NAMALWA (cell line): Measurements from ENCODE around the gene C12orf60.
A peak's percentile ranks its signal among the peaks of the same experiment; 100 is the strongest.

Experiments
- DNase-seq: peaks from one replicate; pipeline ENCODE4 v3.0.0-alpha.2; 2015; ENCODE audit warnings: low spot score

The C12orf60 gene

GRCh38 chr12:14776236-14776961 is 27.1 kb upstream of the C12orf60 start:
- DNase-seq = peak; percentile 47

GRCh38 chr12:14777271-14777670 is 26.2 kb upstream of the C12orf60 start:
- no peak for DNase-seq

GRCh38 chr12:14779834-14780233 is 23.6 kb upstream of the C12orf60 start:
- no peak for DNase-seq

- DNase-seq = no peak
Observed at GRCh38 chr12:14780859-14781258, 22.6 kb upstream of the C12orf60 start.

- DNase-seq = no peak
Observed at GRCh38 chr12:14781563-14781962, 21.9 kb upstream of the C12orf60 start.

GRCh38 chr12:14782756-14783155 is 20.7 kb upstream of the C12orf60 start:
- no peak for DNase-seq

- no peak for DNase-seq
Observed at GRCh38 chr12:14784471-14784870, 19.0 kb upstream of the C12orf60 start.

GRCh38 chr12:14785568-14785967 is 17.9 kb upstream of the C12orf60 start:
- DNase-seq = no peak

- no peak for DNase-seq
Observed at GRCh38 chr12:14795028-14795448, 8.4 kb upstream of the C12orf60 start.

- DNase-seq = peak; percentile 43
Observed at GRCh38 chr12:14802247-14802646, 1.2 kb upstream of the C12orf60 start.

GRCh38 chr12:14802721-14803010 is 804 bp upstream of the C12orf60 start:
- DNase-seq = no peak

- DNase-seq = no peak
Observed at GRCh38 chr12:14803830-14804160, 325 bp downstream of the C12orf60 start.

GRCh38 chr12:14810167-14810952 is 6.9 kb downstream of the C12orf60 start:
- DNase-seq = no peak

- peak; percentile 22 for DNase-seq
Observed at GRCh38 chr12:14810953-14811483, 7.5 kb downstream of the C12orf60 start.

GRCh38 chr12:14811486-14811885 is 8.0 kb downstream of the C12orf60 start:
- DNase-seq = no peak

- DNase-seq = no peak
Observed at GRCh38 chr12:14814014-14814413, 10.5 kb downstream of the C12orf60 start, which contains the start of gene SMCO3. SMCO3 (minus strand) TSS chr12:14814182; CDS start chr12:14806680, 7,502 bp downstream.

- DNase-seq = no peak
Observed at GRCh38 chr12:14824012-14824634, 20.7 kb downstream of the C12orf60 start.

- no peak for DNase-seq
Observed at GRCh38 chr12:14825256-14825655, 21.8 kb downstream of the C12orf60 start.

GRCh38 chr12:14826491-14826890 is 23.0 kb downstream of the C12orf60 start:
- DNase-seq = no peak

GRCh38 chr12:14827043-14827442 is 23.6 kb downstream of the C12orf60 start:
- DNase-seq = no peak

GRCh38 chr12:14828892-14829291 is 25.4 kb downstream of the C12orf60 start:
- peak; percentile 40 for DNase-seq

GRCh38 chr12:14833336-14833735 is 29.9 kb downstream of the C12orf60 start:
- no peak for DNase-seq

- no peak for DNase-seq
Observed at GRCh38 chr12:14833952-14834351, 30.5 kb downstream of the C12orf60 start.
